GM23338 (cell line): Measurements from ENCODE around the gene CYP4F3. TPM values are rescaled to one million over a fixed set of nuclear protein-coding genes. Genes with fewer than 3 reads are reported as not detected.

Experiments
- ATAC-seq: fragments of 200-7000 bp; cut with Tn5 transposase; 3 replicates; pipeline ENCODE4 v1.9.1; 2020
- DNase-seq: peaks from one replicate; pipeline ENCODE4 v3.0.0-alpha.2; 2015; ENCODE audit warnings: low spot score
- H2AFZ ChIP-seq: fragments of 200-600 bp; sonication (generic); 2 replicates; pipeline ENCODE4 v1.8.0; 2016; ENCODE audit warnings: antibody characterized with exemption, mild to moderate bottlenecking, moderate library complexity
- H3F3A ChIP-seq: fragments of 200-600 bp; sonication (generic); replicated peaks from 2 replicates; pipeline ENCODE4 v1.8.0; 2017; ENCODE audit warnings: antibody characterized with exemption, mixed run types, low read depth
- H3K27ac ChIP-seq: fragments of 200-600 bp; sonication (generic); 2 replicates; pipeline ENCODE4 v1.6.1; 2016; ENCODE audit warnings: low read depth
- H3K27me3 ChIP-seq: fragments of 200-600 bp; sonication (generic); 2 replicates; pipeline ENCODE4 v1.8.0; 2016; ENCODE audit warnings: mild to moderate bottlenecking, mixed run types, moderate library complexity; ENCODE audit not compliant: insufficient read depth
- H3K36me3 ChIP-seq: fragments of 200-600 bp; sonication (generic); 2 replicates; pipeline ENCODE4 v1.8.0; 2016; ENCODE audit warnings: mild to moderate bottlenecking; ENCODE audit not compliant: insufficient read depth
- H3K4me1 ChIP-seq: fragments of 200-600 bp; sonication (generic); 2 replicates; pipeline ENCODE4 v1.8.0; 2016; ENCODE audit warnings: mild to moderate bottlenecking, moderate library complexity; ENCODE audit not compliant: insufficient read depth
- H3K4me2 ChIP-seq: fragments of 200-600 bp; sonication (generic); 2 replicates; pipeline ENCODE4 v1.7.1; 2017; ENCODE audit warnings: mixed run types
- H3K4me3 ChIP-seq: fragments of 200-600 bp; sonication (generic); 2 replicates; pipeline ENCODE4 v1.6.1; 2016; ENCODE audit warnings: mixed run types
- H3K79me2 ChIP-seq: fragments of 200-600 bp; sonication (generic); replicated peaks from 2 replicates; pipeline ENCODE4 v1.8.0; 2017; ENCODE audit warnings: mild to moderate bottlenecking; ENCODE audit not compliant: insufficient read depth
- H3K9me2 ChIP-seq: fragments of 200-600 bp; sonication (generic); 2 replicates; pipeline ENCODE4 v1.8.0; 2017; ENCODE audit not compliant: insufficient read depth
- H4K20me1 ChIP-seq: fragments of 200-600 bp; sonication (generic); replicated peaks from 2 replicates; pipeline ENCODE4 v1.8.0; 2017; ENCODE audit warnings: mild to moderate bottlenecking; ENCODE audit not compliant: insufficient read depth
- H3K27ac Mint-ChIP-seq: 2 replicates; pipeline ENCODE4 v1.8.0; 2020; ENCODE audit warnings: inconsistent platforms, mild to moderate bottlenecking, moderate library complexity, mixed read lengths
- H3K27me3 Mint-ChIP-seq: 3 replicates; pipeline ENCODE4 v1.8.0; 2022; ENCODE audit warnings: low read depth, mild to moderate bottlenecking, moderate library complexity, mixed read lengths, inconsistent platforms; ENCODE audit not compliant: insufficient read depth, poor library complexity
- H3K36me3 Mint-ChIP-seq: 3 replicates; pipeline ENCODE4 v1.8.0; 2021; ENCODE audit warnings: low read depth, mild to moderate bottlenecking, inconsistent platforms, moderate library complexity, mixed read lengths
- H3K4me1 Mint-ChIP-seq: 3 replicates; pipeline ENCODE4 v1.8.0; 2020; ENCODE audit warnings: mild to moderate bottlenecking, inconsistent platforms, mixed read lengths
- H3K4me3 Mint-ChIP-seq: 3 replicates; pipeline ENCODE4 v1.8.0; 2021; ENCODE audit warnings: moderate library complexity, mild to moderate bottlenecking, inconsistent platforms, mixed read lengths
- H3K9me3 Mint-ChIP-seq: 3 replicates; pipeline ENCODE4 v1.8.0; 2020; ENCODE audit warnings: moderate library complexity, mild to moderate bottlenecking, inconsistent platforms, mixed read lengths
- CREB1 ChIP-seq: fragments of 250-450 bp; sonication (Bioruptor Pico); IDR thresholded peaks from 2 replicates; pipeline ENCODE4 v1.5.0; 2020; ENCODE audit warnings: low read depth, mild to moderate bottlenecking, moderate library complexity
- ETS1 ChIP-seq: IDR thresholded peaks from 2 replicates; pipeline ENCODE4 v1.6.1; 2016; ENCODE audit warnings: antibody characterized with exemption
- EZH2 ChIP-seq: fragments of 200-600 bp; sonication (generic); IDR thresholded peaks from one replicate; pipeline ENCODE4 v1.8.0; 2017; ENCODE audit warnings: antibody characterized with exemption, mild to moderate bottlenecking, low read depth; ENCODE audit not compliant: unreplicated experiment
- JUNB ChIP-seq: IDR thresholded peaks from one replicate; pipeline ENCODE4 v1.6.1; 2016; ENCODE audit warnings: antibody characterized with exemption; ENCODE audit not compliant: unreplicated experiment
- NANOG ChIP-seq: IDR thresholded peaks from 2 replicates; pipeline ENCODE4 v1.6.1; 2016; ENCODE audit warnings: antibody characterized with exemption, borderline replicate concordance
- POLR2AphosphoS5 ChIP-seq: IDR thresholded peaks from 2 replicates; pipeline ENCODE4 v1.6.1; 2016; ENCODE audit warnings: antibody characterized with exemption, low read depth
- STAT1 ChIP-seq: IDR thresholded peaks from one replicate; pipeline ENCODE4 v1.6.1; 2016; ENCODE audit warnings: antibody characterized with exemption; ENCODE audit not compliant: unreplicated experiment
- ZNF331 ChIP-seq: fragments of 250-450 bp; sonication (Bioruptor Pico); IDR thresholded peaks from 2 replicates; pipeline ENCODE4 v1.5.0; 2020; ENCODE audit warnings: low read depth, mild to moderate bottlenecking, moderate library complexity
- ZNF462 ChIP-seq: fragments of 250-450 bp; sonication (Bioruptor Pico); IDR thresholded peaks from 2 replicates; pipeline ENCODE4 v1.5.0; 2020; ENCODE audit warnings: mild to moderate bottlenecking, moderate library complexity
- polyA plus RNA-seq: library from polyadenylated mRNA; unstranded; fragments of >200 nt; fragmentation: Nextera tagmentation; extraction: Ambion mirVana; gene quantifications from 2 replicates; pipeline ENCODE4 v1.2.1, GENCODE V29; 2016
- total RNA-seq: library from RNA; depleted of rRNA; stranded (reverse); fragments of >200 nt; shearing (Covaris generic); gene quantifications from 2 replicates; pipeline ENCODE4 v1.2.3, GENCODE V29; 2014

CYP4F3 gene
- total and polyA plus RNA-seq, 2 experiments from 2014 or later = not detected

GRCh38 chr19:15644066-15644741, 3.5 kb downstream of the CYP4F3 start:
- H3K9me3 Mint-ChIP-seq = peaks cover 97% of the 10 kb centered on the region
- TF ChIP-seq POLR2AphosphoS5 = no peak
- TF ChIP-seq STAT1 = no peak
- no peak for TF ChIP-seq ETS1
- no peak for TF ChIP-seq ZNF462 (CRISPR knock-in tag)
- no peak for TF ChIP-seq CREB1
- TF ChIP-seq NANOG = no peak
- TF ChIP-seq EZH2 = no peak
- TF ChIP-seq JUNB = no peak
- TF ChIP-seq ZNF331 (CRISPR knock-in tag) = no peak

More at GRCh38 chr19:15644066-15644741, 3.5 kb downstream of the CYP4F3 start:
- Mint-ChIP-seq H3K4me1 (no peaks in the 10 kb centered on the region), H3K4me3 (no peak overlapping the region), H3K27ac (no peak overlapping the region), H3K27me3 (peaks cover 5% of the 10 kb centered on the region), H3K36me3 (peaks cover 46% of the 10 kb centered on the region)
- Histone ChIP-seq H4K20me1 (no peaks in the 10 kb centered on the region), H3K4me1 (no peaks in the 10 kb centered on the region), H3K9me2 (no peaks in the 10 kb centered on the region), H3F3A (no peaks in the 10 kb centered on the region), H3K79me2 (no peaks in the 10 kb centered on the region), H3K36me3 (no peaks in the 10 kb centered on the region), H3K4me3 (no peak overlapping the region), H3K27ac (no peak overlapping the region), H2AFZ (no peak overlapping the region), H3K27me3 (no peaks in the 10 kb centered on the region), H3K4me2 (no peak overlapping the region)
- ATAC-seq (no peak), DNase-seq (no peak)
